NCI-H2196 (cell line): Measurements from ENCODE around the gene ZSCAN16.
A peak's percentile ranks its signal among the peaks of the same experiment; 100 is the strongest.
"Not testable (repeated sequence)": the region's sequence is repeated elsewhere in the genome, so short reads cannot be mapped to it uniquely, and the experiment has no call there.

Source experiments
- DNase-seq: peaks from one replicate; lab custom pipeline; 2025; ENCODE audit not compliant: unreplicated experiment; lab: John Stamatoyannopoulos, UW

Gene ZSCAN16

GRCh38 chr6:28124350-28124970, at the start of gene ZSCAN16:
ZSCAN16 (plus strand) TSS chr6:28124609; CDS start chr6:28125444, 835 bp downstream.
- DNase-seq, result peak; percentile 89

GRCh38 chr6:28078050-28078449, 46.4 kb upstream of the ZSCAN16 start:
- DNase-seq, result no peak

- no peak for DNase-seq
Observed at GRCh38 chr6:28078836-28079235, 45.6 kb upstream of the ZSCAN16 start.

- not testable (repeated sequence) for DNase-seq
Observed at GRCh38 chr6:28080381-28080630, 44.1 kb upstream of the ZSCAN16 start, which contains the start of gene ZNF165. ZNF165 (plus strand) TSS chr6:28080568; CDS start chr6:28085481, 4,913 bp downstream.

GRCh38 chr6:28080631-28081485, 43.6 kb upstream of the ZSCAN16 start:
- peak; percentile 92 for DNase-seq

GRCh38 chr6:28081486-28081751, 43.0 kb upstream of the ZSCAN16 start:
- no peak for DNase-seq

- no peak for DNase-seq
Observed at GRCh38 chr6:28082939-28083338, 41.5 kb upstream of the ZSCAN16 start.

GRCh38 chr6:28089054-28089453, 35.4 kb upstream of the ZSCAN16 start:
- no peak for DNase-seq

GRCh38 chr6:28090917-28091586, 33.4 kb upstream of the ZSCAN16 start:
- no peak for DNase-seq

- not testable (repeated sequence) for DNase-seq
Observed at GRCh38 chr6:28102222-28102621, 22.2 kb upstream of the ZSCAN16 start.

GRCh38 chr6:28102699-28103098, 21.7 kb upstream of the ZSCAN16 start:
- DNase-seq, result not testable (repeated sequence)

- peak; percentile 82 for DNase-seq
Observed at GRCh38 chr6:28104392-28105244, 19.8 kb upstream of the ZSCAN16 start.

GRCh38 chr6:28105245-28105639, 19.2 kb upstream of the ZSCAN16 start:
- DNase-seq, result no peak

GRCh38 chr6:28107506-28107905, 16.9 kb upstream of the ZSCAN16 start:
- no peak for DNase-seq

- no peak for DNase-seq
Observed at GRCh38 chr6:28111964-28112363, 12.4 kb upstream of the ZSCAN16 start.

- no peak for DNase-seq
Observed at GRCh38 chr6:28115799-28116198, 8.6 kb upstream of the ZSCAN16 start.

GRCh38 chr6:28117386-28118050, 6.9 kb upstream of the ZSCAN16 start:
- DNase-seq, result no peak

- no peak for DNase-seq
Observed at GRCh38 chr6:28118217-28118616, 6.2 kb upstream of the ZSCAN16 start.

- DNase-seq, result no peak
Observed at GRCh38 chr6:28121876-28122275, 2.5 kb upstream of the ZSCAN16 start.

- not testable (repeated sequence) for DNase-seq
Observed at GRCh38 chr6:28122283-28122682, 2.1 kb upstream of the ZSCAN16 start.

GRCh38 chr6:28124971-28125353, 553 bp downstream of the ZSCAN16 start:
- DNase-seq, result no peak
